GM19240 (cell line): ENCODE measurements around the gene TTC22.

ENCODE experiments used
- DNase-seq: peaks from one replicate; pipeline ENCODE4 v3.0.0; 2011; ENCODE audit warnings: low spot score; ENCODE audit not compliant: insufficient read length

The TTC22 gene

DNA sequence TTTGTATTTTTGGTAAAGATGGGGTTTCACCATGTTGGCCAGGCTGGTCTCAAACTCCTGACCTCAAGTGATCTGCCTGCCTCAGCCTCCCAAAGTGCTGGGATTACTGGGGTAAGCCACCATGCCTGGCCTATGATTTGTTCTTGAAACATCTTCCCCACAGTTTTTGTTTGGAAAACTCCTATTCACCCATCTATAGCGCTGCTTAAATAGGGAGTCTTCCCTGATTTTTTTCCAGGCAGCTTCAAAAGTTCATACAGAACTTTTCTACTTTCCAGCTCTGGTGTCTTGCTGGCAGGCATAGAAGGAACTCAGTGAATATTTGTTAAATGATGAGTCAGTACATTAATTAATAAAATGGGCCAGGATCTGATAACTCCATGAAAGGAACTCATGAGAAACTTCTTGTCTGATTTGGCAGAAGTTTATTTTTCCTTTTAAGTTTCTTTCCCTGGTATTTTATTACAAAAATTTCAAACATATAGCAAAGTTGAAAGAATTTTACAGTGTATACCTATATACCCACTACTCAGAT is 33.0 kb upstream of the TTC22 start:
- no peak for DNase-seq

DNA sequence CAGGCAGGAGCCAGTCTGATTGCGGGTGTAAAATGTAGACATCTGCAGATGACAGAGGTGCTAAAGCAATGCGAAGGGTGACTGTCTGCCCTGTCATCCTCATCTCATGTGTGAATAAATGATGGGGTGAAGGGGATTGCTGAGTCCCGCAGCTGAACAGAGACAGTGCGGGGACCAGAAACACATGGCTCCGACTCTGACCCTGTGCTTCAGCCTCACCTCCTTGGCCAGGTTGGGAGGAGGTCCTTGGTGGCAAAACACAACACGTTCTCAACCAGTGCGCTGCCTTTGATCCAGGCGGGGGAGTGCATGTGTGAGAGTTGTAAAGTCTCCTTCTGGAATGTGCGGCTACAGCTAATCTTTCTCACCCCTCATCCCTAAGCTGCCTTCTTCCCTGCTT is 32.0 kb upstream of the TTC22 start:
- DNase-seq: no peak

DNA sequence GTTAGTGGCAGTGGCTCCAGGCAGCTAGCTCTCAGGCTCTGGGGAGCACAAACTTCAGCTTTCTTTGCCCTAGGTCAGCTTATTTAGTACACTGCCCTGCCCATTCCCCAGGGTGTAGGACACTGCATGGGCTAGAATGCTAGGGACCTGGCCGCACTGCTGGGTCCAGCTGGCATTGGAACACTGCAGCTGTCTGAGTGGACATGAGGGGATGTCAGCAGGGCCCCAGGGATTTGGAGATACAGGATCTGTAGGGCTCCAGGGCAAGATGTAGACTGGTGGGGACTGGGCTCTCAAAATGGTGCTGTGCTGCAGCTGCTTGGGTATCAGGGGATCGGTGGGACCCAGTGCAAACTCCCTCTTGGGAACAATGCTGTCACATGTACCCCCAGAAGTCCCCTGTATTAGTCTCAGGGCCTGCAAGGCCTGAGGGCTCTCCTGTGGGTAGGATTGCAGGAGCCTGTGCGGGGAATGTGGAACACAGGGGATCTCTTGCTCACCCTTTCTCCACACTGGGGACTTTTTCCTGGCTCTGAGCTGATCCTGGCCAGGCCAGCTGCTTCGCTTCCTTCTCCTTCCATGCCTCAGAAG is 25.2 kb upstream of the TTC22 start:
- no peak for DNase-seq

DNA sequence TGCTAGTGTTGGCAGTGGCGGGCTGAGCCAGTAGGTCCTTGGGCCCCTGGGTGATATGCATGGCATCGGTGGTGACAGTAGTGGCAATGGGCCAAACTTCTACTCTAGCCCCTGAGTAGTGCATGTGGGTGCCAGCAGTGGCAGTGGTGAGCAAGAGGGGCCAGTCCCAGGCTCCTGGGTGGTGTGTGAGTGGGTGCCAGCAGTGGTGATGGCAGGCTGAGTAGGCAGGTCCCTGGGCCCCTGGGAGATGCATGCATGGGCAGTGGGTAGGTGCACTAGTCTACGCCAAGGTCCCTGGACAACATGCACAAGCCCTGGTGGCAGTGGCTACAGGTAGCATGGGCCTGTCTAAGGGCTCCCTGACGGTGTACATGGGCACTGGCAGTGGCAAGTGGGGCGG is 24.6 kb upstream of the TTC22 start:
- DNase-seq: no peak

DNA sequence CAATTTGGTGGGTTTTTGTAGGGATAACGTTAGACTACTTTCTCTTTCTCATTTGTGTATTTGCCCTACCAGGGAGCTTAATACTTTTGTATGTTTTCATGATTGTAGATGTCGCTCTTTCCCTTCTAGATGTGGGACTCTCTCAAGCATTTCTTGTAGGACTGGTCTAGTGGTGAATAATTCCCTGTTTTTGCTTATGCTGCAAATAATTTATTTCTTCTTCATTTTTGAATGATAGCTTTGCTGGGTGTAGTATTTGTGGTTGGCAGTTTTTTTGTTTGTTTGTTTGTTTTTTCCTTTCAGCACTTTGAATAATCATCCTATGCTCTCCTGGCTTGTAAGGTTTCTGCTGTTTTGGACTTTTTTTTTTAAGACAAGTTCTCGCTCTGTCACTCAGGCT is 22.5 kb upstream of the TTC22 start:
- DNase-seq: no peak

DNA sequence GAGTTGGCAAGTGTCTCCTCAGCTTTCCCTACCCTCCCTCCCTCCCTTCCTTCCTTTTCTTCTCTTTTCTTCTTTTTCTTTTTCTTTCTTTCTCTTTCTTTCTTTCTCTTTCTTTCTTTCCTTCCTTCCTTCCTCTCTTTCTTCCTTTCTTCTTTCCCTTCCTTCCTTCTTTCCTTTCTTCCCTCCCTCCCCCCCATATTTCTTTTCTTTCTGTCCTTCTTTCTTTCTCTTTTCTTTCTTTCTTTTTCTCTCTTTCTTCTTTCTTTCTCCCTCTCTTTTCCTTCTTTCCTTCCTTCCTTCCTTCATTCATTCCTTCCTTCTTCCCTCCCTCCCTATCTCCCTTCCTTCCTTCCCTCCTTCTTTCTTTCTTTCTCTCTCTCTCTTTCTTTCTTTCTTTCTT is 18.6 kb upstream of the TTC22 start:
- no peak for DNase-seq

GRCh38 chr1:54819195-54819536 is 18.0 kb upstream of the TTC22 start:
- no peak for DNase-seq

DNA sequence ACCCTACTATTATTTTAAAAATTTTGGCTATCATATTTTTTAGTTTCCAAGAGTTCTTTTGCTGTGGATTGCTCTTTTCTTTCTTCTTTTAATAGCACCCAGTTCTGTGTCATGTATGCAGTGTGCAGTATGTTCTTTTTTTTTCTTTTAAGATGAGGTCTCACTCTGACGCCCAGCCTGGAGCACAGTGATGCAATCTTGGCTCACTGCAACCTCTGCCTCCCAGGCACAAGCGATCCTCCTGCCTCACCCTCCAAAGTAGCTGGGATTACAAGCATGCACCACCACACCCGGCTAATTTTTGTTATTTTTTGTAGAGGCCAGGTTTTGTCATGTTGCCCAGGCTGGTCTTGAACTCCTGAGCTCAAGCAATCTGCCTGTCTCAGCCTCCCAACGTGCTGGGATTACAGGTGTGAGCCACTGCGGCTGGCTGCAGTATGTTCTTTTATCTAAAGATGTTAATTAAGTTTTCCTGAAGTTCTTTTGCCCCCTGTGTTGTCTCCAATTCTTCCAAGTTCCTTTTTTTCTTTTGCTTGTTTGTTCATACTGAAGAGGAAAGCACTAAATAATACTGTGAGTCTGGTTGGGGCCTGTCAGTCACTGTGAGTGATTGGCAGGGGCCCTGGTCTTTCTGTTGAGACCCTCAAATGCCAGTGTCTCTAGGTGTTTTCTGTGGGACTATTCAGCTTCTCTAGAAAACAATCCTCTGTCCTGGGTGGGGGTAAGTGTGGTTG is 17.5 kb upstream of the TTC22 start:
- DNase-seq: no peak

- DNase-seq: no peak
Measured at GRCh38 chr1:54816951-54817350, 15.8 kb upstream of the TTC22 start.

DNA sequence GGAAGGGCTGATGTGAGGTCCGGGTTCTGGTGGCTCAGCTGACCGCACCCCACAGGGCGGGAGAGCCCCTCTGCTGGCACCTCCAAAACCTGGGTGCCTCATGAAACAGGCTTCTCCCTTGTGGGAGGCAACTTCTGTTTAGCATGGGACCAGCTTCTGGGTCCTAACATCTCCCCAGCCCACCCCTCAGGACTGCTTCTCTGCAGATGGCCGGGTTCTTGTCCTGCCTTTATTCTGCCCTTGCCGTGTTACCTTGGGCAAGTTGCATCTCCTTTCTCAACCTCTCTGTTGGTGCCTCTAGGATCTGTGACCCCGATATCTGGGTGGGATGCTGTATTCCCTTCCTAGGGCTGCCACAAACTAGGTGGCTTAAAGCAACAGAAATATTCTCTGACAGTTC is 15.0 kb upstream of the TTC22 start:
- DNase-seq: no peak

- no peak for DNase-seq
Measured at GRCh38 chr1:54815086-54815876, 14.2 kb upstream of the TTC22 start.

DNA sequence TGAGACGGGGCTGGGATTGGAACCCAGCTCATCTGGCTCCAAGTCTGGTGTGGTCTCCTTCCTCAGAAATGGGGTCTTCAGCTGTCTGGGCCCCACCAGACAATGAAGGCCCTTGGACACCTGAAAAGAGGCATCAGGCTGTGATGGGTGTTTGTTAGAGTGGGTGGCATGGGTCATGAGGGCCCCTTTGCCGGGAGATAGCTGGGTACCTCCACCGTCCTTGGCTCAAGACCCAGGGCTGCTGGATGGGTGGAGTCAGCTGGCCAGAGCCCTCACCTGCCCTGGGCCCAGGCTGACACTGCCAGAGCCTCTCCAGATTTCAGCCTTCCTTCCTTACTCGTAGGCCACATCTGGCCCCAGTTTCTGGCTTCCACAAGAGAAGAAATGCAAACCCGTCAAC is 13.4 kb upstream of the TTC22 start:
- no peak for DNase-seq

GRCh38 chr1:54814126-54814498 is 13.0 kb upstream of the TTC22 start:
- no peak for DNase-seq

- DNase-seq: no peak
Measured at GRCh38 chr1:54813485-54814125, 12.5 kb upstream of the TTC22 start.

GRCh38 chr1:54812801-54813484 is 11.8 kb upstream of the TTC22 start:
- DNase-seq: no peak

GRCh38 chr1:54811739-54812655 is 10.9 kb upstream of the TTC22 start:
- DNase-seq: no peak

- DNase-seq: no peak
Measured at GRCh38 chr1:54811066-54811465, 9.9 kb upstream of the TTC22 start.

GRCh38 chr1:54810153-54810942 is 9.2 kb upstream of the TTC22 start:
- peak; percentile 89 for DNase-seq

DNA sequence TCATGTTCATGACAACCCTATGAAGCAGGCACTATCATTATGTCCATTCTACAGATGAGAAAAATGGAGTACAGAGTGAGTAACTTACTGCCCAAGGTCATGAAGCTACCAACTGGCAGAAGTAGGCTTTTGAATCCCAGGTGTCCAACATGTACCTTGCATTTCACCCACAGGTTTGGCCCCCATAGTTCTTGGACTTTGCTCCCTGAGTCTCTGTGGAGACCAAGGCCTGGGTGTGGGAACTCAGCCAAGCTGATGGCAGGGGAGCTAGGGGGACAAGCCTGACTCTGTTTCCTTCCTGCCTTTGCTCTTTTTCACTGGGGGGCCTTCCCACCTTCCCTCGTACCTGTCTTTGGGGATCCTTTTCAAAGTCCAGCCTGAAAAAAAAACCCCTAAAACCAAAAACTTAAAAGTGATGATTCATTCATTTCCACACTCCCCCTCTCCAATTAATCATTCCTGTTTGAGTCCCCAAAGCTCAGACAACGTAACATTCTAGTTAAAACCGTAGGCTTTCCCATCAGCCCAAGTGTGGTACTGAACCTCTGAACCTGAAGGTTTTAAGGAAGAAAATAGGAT is 8.5 kb upstream of the TTC22 start:
- no peak for DNase-seq
